Stimulated activated CD4-positive, alpha-beta T cell treated with anti-CD3 and anti-CD28 coated beads, Interleukin-4, amount 100 ng/mL, for 24 hours (primary cell): ENCODE results near the gene TEAD2.
"Not testable (repeated sequence)": the region's sequence is repeated elsewhere in the genome, so short reads cannot be mapped to it uniquely, and the experiment has no call there.

Experiments
- DNase-seq: peaks from one replicate; pipeline ENCODE4 v3.0.0-alpha.2; 2020

The TEAD2 gene

DNA sequence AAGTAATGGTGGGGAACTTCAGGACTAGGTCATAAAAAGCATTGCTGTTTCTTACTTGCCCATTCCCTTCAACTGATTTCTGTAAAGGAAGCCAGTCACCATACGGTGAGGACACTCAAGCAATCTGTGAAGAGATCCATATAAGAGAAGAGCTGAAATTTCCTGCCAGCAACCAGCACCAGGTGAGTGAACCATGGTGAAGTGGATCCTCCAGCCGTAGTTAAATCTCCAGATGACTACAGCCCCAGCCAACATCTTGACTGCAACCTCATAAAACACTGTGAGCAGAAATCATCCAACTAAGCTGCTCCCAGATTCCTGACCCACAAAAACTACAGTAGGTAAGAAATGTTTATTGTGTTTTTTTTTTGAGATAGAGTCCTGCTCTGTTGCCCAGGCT is 33.5 kb downstream of the TEAD2 start:
- DNase-seq: no peak

GRCh38 chr19:49327878-49328544 is 34.2 kb downstream of the TEAD2 start:
- peak; percentile 64 for DNase-seq

DNA sequence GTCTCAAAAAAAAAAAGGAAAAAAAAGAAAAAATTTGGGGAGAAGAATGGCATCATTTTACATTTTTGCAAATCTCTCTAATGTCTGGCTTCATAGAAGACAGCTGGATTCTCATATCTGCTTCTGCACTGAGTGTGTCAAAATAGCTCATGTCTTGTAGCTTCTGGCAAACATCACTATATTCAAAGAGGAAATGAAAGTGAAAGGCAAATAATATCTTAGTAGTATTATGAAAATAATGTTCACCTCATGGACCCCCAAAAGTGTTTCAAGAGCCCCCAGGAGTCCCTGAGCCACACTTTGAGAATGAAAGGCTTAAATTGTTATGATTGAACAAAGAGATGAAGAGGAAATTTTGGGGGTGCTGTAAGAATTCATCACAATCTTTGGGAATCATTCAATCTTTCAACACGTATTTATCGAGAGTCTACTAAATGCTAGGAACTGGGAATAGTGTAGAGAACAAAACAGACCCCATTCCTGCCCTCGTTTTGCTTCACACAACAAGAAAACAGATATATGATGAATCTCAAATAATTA is 36.0 kb downstream of the TEAD2 start:
- no peak for DNase-seq

- not testable (repeated sequence) for DNase-seq
Observed at GRCh38 chr19:49325756-49326155, 36.5 kb downstream of the TEAD2 start.

DNA sequence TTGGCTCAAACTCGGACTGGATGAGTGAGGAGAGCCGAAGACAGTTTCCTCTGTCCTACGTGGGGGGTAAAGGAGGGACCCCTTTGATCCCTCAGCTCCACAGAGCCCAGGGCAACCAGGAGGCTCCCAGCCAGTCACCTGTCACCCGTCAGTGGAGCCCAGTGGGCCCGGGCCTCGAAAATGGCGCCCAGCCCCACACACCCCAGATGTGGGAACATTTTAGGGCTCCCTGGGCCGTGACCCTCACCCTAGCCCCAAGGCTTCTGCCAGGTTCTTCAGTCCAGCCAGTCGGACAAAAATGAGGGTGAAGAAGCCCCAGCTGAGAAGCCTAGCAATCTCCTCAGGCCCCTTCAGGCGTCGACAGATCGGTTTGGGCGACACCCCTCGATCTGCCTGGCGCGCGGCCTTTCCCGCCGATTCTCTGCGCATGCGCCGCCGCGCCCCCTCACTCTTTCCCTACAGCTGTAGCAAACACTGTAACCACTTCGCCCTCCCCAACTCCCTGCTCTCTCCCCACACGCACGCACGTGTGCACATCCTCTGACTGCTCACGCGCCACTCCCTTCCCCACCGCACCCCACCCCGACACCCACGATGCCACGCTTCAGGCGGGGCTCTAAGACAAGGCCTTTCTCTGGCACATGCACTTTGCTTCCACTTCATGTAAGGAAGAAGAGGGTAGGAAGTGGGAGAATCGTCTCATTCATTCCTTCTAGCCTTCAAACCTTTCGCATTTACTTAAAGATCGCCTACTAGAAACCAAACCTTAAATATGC is 37.2 kb downstream of the TEAD2 start, which contains the start of gene SLC6A16:
Gene SLC6A16 (minus strand): TSS at position 391 of the 776 bp plus-strand sequence. CDS start 13,844 bp downstream, outside the sequence.
- DNase-seq: no peak

DNA sequence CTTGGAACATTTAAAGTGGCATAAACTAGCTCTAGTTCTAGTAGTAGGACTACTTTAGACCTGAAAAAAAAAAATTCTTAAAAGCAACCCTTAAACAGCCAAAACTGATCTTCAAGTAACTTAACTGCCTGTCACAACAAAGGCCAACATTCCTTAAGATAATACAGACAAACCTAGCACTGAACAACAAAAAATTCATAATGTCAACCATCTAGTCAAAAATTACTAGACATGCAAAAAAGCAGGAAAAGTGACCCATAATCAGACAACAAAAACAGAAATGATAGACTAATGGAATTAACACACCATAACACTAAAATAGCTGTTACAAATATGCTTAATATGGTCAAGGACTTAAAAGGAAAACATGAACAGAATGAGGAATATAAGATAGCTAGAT is 43.9 kb downstream of the TEAD2 start:
- DNase-seq: no peak

GRCh38 chr19:49316284-49316683 is 45.9 kb downstream of the TEAD2 start:
- no peak for DNase-seq

- DNase-seq: no peak
Observed at GRCh38 chr19:49315111-49315510, 47.1 kb downstream of the TEAD2 start.

- no peak for DNase-seq
Observed at GRCh38 chr19:49309087-49309486, 53.1 kb downstream of the TEAD2 start.

- not testable (repeated sequence) for DNase-seq
Observed at GRCh38 chr19:49306734-49307133, 55.5 kb downstream of the TEAD2 start.

- DNase-seq: no peak
Observed at GRCh38 chr19:49301866-49302252, 60.4 kb downstream of the TEAD2 start.

GRCh38 chr19:49301165-49301865 is 60.9 kb downstream of the TEAD2 start:
- DNase-seq: peak; percentile 82

- DNase-seq: not testable (repeated sequence)
Observed at GRCh38 chr19:49298653-49299052, 63.6 kb downstream of the TEAD2 start.

- DNase-seq: no peak
Observed at GRCh38 chr19:49297403-49297802, 64.8 kb downstream of the TEAD2 start.

DNA sequence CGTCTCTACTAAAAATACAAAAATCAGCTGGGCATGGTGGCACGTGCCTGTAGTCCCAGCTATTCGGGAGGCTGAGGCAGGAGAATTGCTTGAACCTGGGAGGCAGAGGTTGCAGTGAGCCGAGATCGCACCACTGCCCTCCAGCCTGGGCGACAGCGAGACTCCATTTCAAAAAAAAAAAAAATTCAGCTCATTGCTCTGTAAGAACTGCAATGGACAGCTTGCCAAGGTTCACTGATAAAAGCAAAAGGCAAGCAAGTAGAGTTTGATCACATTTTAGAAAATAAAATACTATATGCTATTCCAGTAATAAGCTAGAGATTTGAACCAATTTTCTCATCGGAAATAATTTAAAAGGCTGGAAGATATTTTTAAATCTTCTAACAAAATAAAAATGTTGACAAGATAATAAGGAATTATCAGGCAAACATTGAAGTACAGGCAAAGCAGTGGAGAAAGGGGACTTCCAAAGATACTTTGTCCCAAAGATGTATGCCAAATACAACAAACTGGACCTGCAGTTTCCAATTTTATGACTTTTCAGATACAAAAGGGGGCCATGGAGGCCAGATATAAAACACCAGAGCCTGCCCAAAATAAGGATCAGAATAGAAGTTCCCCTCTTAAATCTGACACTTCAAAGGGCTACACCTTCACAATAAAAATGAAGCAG is 66.9 kb downstream of the TEAD2 start:
- no peak for DNase-seq

- DNase-seq: no peak
Observed at GRCh38 chr19:49294401-49294800, 67.8 kb downstream of the TEAD2 start.
